WTC11 (cell line): ENCODE measurements around the gene UQCC3. TPM values are rescaled to one million over a fixed set of nuclear protein-coding genes. Genes with fewer than 3 reads are reported as not detected.

Source experiments
- ATAC-seq: fragments of 200-7000 bp; cut with Tn5 transposase; 2 replicates; pipeline ENCODE4 v1.10.0; 2021; ENCODE audit warnings: mild to moderate bottlenecking, moderate library complexity
- CTCF ChIA-PET: fragments of 300-600 bp; sonication (Branson Sonifier 250); formaldehyde crosslinking; loops from one replicate; lab custom pipeline; 2021; ENCODE audit warnings: antibody characterized with exemption; lab: Charles Lee
- POLR2A ChIA-PET: fragments of 350-600 bp; sonication (Branson Sonifier 250); formaldehyde crosslinking; loops from one replicate; lab custom pipeline; 2021; ENCODE audit warnings: antibody characterized with exemption; lab: Charles Lee
- DNase-seq: peaks from one replicate; pipeline ENCODE4 v3.0.0; 2021; ENCODE audit warnings: low spot score
- H3K27ac Mint-ChIP-seq: 2 replicates; pipeline ENCODE4 v1.8.0; 2021; ENCODE audit warnings: mixed read lengths
- H3K27me3 Mint-ChIP-seq: 2 replicates; pipeline ENCODE4 v1.8.0; 2021; ENCODE audit warnings: low read depth, mild to moderate bottlenecking, moderate library complexity, mixed read lengths
- H3K36me3 Mint-ChIP-seq: 2 replicates; pipeline ENCODE4 v1.8.0; 2021; ENCODE audit warnings: mixed read lengths
- H3K4me1 Mint-ChIP-seq: 2 replicates; pipeline ENCODE4 v1.8.0; 2022; ENCODE audit warnings: mixed read lengths
- H3K4me3 Mint-ChIP-seq: 2 replicates; pipeline ENCODE4 v1.8.0; 2021; ENCODE audit warnings: mild to moderate bottlenecking, moderate library complexity, mixed read lengths
- H3K9me3 Mint-ChIP-seq: 2 replicates; pipeline ENCODE4 v1.8.0; 2021; ENCODE audit warnings: mixed read lengths
- CTCF ChIP-seq: fragments of 200-600 bp; IDR thresholded peaks from 2 replicates; pipeline ENCODE4 v1.8.0; 2022; ENCODE audit warnings: antibody characterized with exemption
- E2F1 ChIP-seq: sonication (generic); formaldehyde crosslinking; IDR thresholded peaks from 2 replicates; pipeline ENCODE4 v1.8.0; 2022; ENCODE audit warnings: mild to moderate bottlenecking, missing genetic modification reagents
- ESRRA ChIP-seq: sonication (generic); formaldehyde crosslinking; IDR thresholded peaks from 2 replicates; pipeline ENCODE4 v1.8.1; 2022; ENCODE audit warnings: mild to moderate bottlenecking, missing genetic modification reagents, borderline replicate concordance
- ETV6 ChIP-seq: sonication (generic); formaldehyde crosslinking; IDR thresholded peaks from 2 replicates; pipeline ENCODE4 v1.8.1; 2022; ENCODE audit warnings: mild to moderate bottlenecking, missing genetic modification reagents
- FOXK1 ChIP-seq: sonication (generic); formaldehyde crosslinking; IDR thresholded peaks from 2 replicates; pipeline ENCODE4 v1.8.0; 2022; ENCODE audit warnings: mild to moderate bottlenecking, moderate library complexity, missing genetic modification reagents
- FOXP4 ChIP-seq: sonication (generic); formaldehyde crosslinking; IDR thresholded peaks from 2 replicates; pipeline ENCODE4 v1.8.0; 2022; ENCODE audit warnings: mild to moderate bottlenecking, missing genetic modification reagents
- JUN ChIP-seq: sonication (generic); formaldehyde crosslinking; IDR thresholded peaks from 2 replicates; pipeline ENCODE4 v1.8.0; 2023; ENCODE audit warnings: mild to moderate bottlenecking, missing genetic modification reagents
- NR1H2 ChIP-seq: sonication (generic); formaldehyde crosslinking; IDR thresholded peaks from 2 replicates; pipeline ENCODE4 v1.9.0; 2021; ENCODE audit warnings: mild to moderate bottlenecking, moderate library complexity, missing genetic modification reagents
- OVOL2 ChIP-seq: fragments of 250-450 bp; sonication (Bioruptor Pico); IDR thresholded peaks from 2 replicates; pipeline ENCODE4 v1.9.0; 2021; ENCODE audit warnings: mild to moderate bottlenecking, borderline replicate concordance
- RORB ChIP-seq: fragments of 250-450 bp; sonication (Bioruptor Pico); IDR thresholded peaks from 2 replicates; pipeline ENCODE4 v1.9.0; 2021; ENCODE audit warnings: mild to moderate bottlenecking
- SMAD3 ChIP-seq: sonication (generic); formaldehyde crosslinking; IDR thresholded peaks from 2 replicates; pipeline ENCODE4 v1.8.0; 2022; ENCODE audit warnings: missing genetic modification reagents, mild to moderate bottlenecking, borderline replicate concordance
- TEAD4 ChIP-seq: sonication (generic); formaldehyde crosslinking; IDR thresholded peaks from 2 replicates; pipeline ENCODE4 v1.8.0; 2022; ENCODE audit warnings: mild to moderate bottlenecking, missing genetic modification reagents
- ZNF423 ChIP-seq: fragments of 250-450 bp; sonication (Bioruptor Pico); IDR thresholded peaks from 2 replicates; pipeline ENCODE4 v2.1.2; 2022; ENCODE audit warnings: mild to moderate bottlenecking, moderate library complexity
- total RNA-seq: library from RNA; stranded (reverse); gene quantifications from 3 replicates; pipeline ENCODE4 v1.2.3, GENCODE V29; 2021

Gene UQCC3
- total RNA-seq, 1 experiment from 2014 or later, result 18.1 TPM

- H3K36me3 Mint-ChIP-seq, result peaks cover 36% of the 10 kb centered on the region
- H3K27ac Mint-ChIP-seq, result 0 out of 2 replicates have a peak overlapping the region, but pooled peaks have one; percentile 23
- peak overlapping the region; percentile 99 for H3K4me3 Mint-ChIP-seq
- peak; percentile 11 for ATAC-seq
- H3K9me3 Mint-ChIP-seq, result no peaks in the 10 kb centered on the region
- H3K27me3 Mint-ChIP-seq, result no peaks in the 10 kb centered on the region
- CTCF ChIA-PET, result interaction anchor here (0.6 to 2.2 kb wide), 11 partner anchors 8 to 223 kb away, joined by 3 to 7 read pairs (median 3); partner anchors contain the start of genes BSCL2, C11orf98, CSKMT and GNG3
- POLR2A ChIA-PET, result interaction anchor here (0.6 to 6.3 kb wide), 8 partner anchors 18 to 271 kb away, joined by 3 to 42 read pairs (median 6); partner anchors contain the start of genes C11orf98, CSKMT, EEF1G and HNRNPUL2
- DNase-seq, result no peak
- H3K4me1 Mint-ChIP-seq, result peaks cover 10% of the 10 kb centered on the region
- TF ChIP-seq E2F1, result 0 out of 2 replicates have a peak, but pooled peaks have one; percentile 7
- TF ChIP-seq JUN (CRISPR knock-in tag), result no peak
- TF ChIP-seq FOXP4, result peak; percentile 32; the same call in 1 of the 2 replicates
- TF ChIP-seq, all 79 proteins: peak for 2
These were observed 24.5 kb upstream of the UQCC3 start for GRCh38 chr11:62646825-62647608.

GRCh38 chr11:62647609-62648005 is 23.9 kb upstream of the UQCC3 start:
- ATAC-seq (no peak), DNase-seq (no peak)
- H3K9me3 Mint-ChIP-seq, result no peaks in the 10 kb centered on the region
- ChIA-PET CTCF (interaction anchor here (0.8 to 1.1 kb wide), 2 partner anchors 17 kb away, joined by 3 to 4 read pairs; partner anchors contain the start of genes C11orf98 and CSKMT), POLR2A (interaction anchor here (0.5 to 6.3 kb wide), 5 partner anchors 18 to 209 kb away, joined by 4 to 42 read pairs (median 9); partner anchors contain the start of genes C11orf98, CSKMT, LBHD1 and STX5)
- no peak overlapping the region; the same call in 1 of the 2 replicates for H3K27ac Mint-ChIP-seq
- peaks cover 34% of the 10 kb centered on the region for H3K36me3 Mint-ChIP-seq
- TF ChIP-seq ZNF423 (CRISPR knock-in tag) (no peak), CTCF (no peak), ETV6 (CRISPR knock-in tag) (no peak), ESRRA (no peak), RORB (CRISPR knock-in tag) (no peak), FOXK1 (CRISPR knock-in tag) (no peak), TEAD4 (no peak), NR1H2 (CRISPR knock-in tag) (no peak), SMAD3 (CRISPR knock-in tag) (no peak)
- H3K27me3 Mint-ChIP-seq, result no peaks in the 10 kb centered on the region
- H3K4me3 Mint-ChIP-seq, result no peak overlapping the region
- peaks cover 14% of the 10 kb centered on the region for H3K4me1 Mint-ChIP-seq

- Mint-ChIP-seq H3K36me3 (peaks cover 30% of the 10 kb centered on the region), H3K27me3 (no peaks in the 10 kb centered on the region), H3K4me3 (no peak overlapping the region), H3K4me1 (peaks cover 15% of the 10 kb centered on the region), H3K27ac (no peak overlapping the region), H3K9me3 (no peaks in the 10 kb centered on the region)
- no peak for TF ChIP-seq OVOL2 (CRISPR knock-in tag)
- CTCF ChIA-PET, result interaction anchor here (0.8 kb wide), 1 partner anchor 17 kb away, joined by 3 read pairs; the partner anchor contains the start of genes C11orf98 and CSKMT
- ATAC-seq (no peak), DNase-seq (no peak)
- POLR2A ChIA-PET, result interaction anchor here (0.5 to 6.3 kb wide), 4 partner anchors 17 to 209 kb away, joined by 4 to 42 read pairs (median 8); partner anchors contain the start of genes C11orf98, CSKMT, STX5 and TUT1
These were observed 23.1 kb upstream of the UQCC3 start for GRCh38 chr11:62648185-62648966.
